Lower leg skin (tissue), 3 donors: ENCODE data around the gene IL24.

Experiments used
- CTCF ChIP-seq, 3 donors: fragments of 450-650 bp; IDR thresholded peaks; one replicate each; pipeline ENCODE4 v1.5.1; 2016; ENCODE audit warnings: antibody characterized with exemption in 3 of 3, mild to moderate bottlenecking in 3 of 3, moderate library complexity in 2 of 3
- POLR2A ChIP-seq, 2 donors: fragments of 450-650 bp; IDR thresholded peaks; one replicate each; pipeline ENCODE4 v1.6.1; 2016 to 2017; ENCODE audit warnings: antibody characterized with exemption in 2 of 2, mild to moderate bottlenecking in 1 of 2, moderate library complexity in 1 of 2

- no peak for TF ChIP-seq CTCF (IDR thresholded peaks at IDR 0.05)
- no peak for TF ChIP-seq POLR2A (IDR thresholded peaks at IDR 0.05)
Measured at GRCh38 chr1:206946261-206946660, 49.0 kb downstream of the IL24 start, which contains the start of gene PIGR.
